NCI-H187 treated with DMSO at 0.1 percent for 48 hours (cell line): ENCODE measurements around the gene ADGRL1.
"Not testable (repeated sequence)": the region's sequence is repeated elsewhere in the genome, so short reads cannot be mapped to it uniquely, and the experiment has no call there.

Experiments
- DNase-seq: peaks from one replicate; lab custom pipeline; 2025; lab: John Stamatoyannopoulos, UW

The ADGRL1 gene

DNA sequence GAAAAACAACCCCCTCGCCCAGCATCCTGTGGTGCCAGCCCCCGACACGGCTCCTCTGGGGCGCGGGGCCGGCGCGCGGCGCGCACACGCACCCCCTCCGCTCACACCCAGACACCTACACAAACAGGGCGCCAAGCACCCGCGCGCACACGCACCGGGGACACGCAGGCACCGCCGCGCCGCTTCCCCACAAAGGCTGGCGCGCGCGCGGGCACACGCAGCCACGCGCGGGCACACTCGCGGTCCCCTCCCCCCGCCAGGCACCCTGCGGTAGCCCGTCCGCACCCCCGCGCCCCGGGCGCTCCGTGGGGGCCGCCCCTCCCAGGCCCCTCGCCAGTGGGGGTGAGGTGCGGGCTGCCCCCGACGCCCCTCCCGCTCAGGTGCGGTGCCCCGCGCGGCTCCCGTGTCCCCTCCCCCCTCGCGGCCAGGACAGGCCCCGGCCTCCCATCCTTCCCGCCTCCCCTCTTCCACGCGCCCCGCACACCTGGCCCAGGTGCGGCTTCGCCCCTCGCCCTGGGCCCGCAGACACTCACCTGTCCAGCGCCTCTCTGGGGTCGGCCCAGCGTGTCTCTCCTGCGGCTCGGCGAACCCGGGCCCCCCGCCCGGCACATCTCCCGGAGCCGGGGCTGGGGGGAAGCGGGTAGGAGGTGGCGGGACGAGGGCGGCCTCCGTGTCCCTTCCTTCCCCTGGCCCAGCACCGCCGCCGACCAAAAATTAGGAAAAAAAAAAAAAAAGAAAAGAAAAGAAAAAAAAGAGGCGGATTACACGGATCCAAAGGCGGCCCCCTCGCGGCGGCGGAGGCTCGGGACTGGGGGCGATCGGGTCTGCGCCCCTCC is at the start of gene ADGRL1:
ADGRL1 (minus strand) TSS at position 718 of the 836 bp plus-strand sequence. CDS start 22,567 bp downstream, outside the sequence.
- not testable (repeated sequence) for DNase-seq

DNA sequence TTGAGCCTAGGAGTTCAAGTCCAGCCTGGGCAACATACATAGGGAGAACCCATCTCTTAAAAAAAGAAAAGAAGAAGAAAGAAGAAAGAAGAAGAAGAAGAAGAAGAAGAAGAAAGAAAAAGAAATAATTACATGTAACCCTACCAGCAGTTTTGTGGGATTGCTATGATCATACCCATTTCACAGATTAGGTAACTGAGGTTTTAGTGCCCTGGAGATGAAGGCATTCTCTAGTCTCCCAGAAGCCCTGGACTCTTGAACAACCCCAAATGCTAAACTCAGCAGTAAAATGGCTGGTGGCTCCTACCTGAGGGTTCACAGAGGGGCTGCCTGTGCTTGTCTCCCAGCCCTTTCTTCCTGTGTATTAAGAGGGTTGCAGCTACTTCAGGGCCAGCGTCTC is 49.3 kb upstream of the ADGRL1 start:
- DNase-seq, result not testable (repeated sequence)

DNA sequence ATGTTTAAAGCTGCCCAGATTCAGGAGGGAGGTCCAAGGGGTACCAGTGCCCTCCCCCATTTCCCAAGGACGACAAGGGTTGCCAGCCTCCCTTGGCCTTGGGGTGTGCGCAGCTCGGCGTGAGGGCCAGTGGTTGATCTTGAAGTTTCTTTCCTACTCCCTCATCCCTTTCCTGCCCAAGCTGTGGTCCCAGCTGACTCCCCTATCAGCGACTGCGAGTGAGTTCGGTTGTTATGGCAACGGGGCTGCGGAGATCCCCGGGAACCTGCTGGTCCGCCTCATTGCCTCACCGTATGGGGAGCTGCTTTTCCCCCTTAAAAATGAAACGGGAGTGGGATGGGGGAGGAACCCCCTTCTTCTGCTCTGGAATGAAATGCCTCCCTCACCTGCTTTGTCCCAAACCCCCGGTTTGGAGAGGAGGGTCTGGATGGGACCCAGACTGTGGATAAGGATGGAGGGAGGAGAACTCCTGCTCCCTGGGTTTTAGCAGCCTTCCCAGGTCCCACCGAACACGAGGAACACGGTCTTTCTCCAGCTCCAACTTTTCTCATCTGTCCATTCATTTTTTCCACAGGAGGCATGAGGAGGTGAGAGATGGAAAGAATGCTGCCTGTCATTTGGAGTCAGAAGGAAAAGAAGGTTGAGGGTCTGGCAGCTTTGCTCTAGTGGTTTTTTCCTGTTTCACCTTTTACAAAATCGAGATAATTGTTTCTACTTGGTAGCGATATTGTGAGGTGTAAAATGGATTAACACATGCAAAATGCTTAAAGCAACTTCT is 48.0 kb upstream of the ADGRL1 start:
- not testable (repeated sequence) for DNase-seq

DNA sequence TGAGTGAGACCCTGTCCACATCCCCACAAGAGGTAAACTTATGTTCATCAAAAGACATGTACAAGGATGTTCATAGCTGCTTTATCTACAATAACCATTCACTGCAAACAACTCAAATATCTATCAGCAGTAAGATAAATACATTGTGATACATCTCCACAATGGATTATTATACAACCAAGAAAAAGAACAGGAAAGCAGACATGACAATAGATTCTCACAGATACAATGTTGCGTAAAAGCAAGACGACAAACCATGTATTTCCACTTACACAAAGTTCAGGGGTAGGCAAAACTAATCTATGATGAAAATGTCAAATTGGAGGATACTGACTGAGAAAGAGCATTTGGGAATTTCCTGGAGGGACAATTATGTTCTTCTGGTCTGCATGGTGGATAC is 46.2 kb upstream of the ADGRL1 start:
- not testable (repeated sequence) for DNase-seq

DNA sequence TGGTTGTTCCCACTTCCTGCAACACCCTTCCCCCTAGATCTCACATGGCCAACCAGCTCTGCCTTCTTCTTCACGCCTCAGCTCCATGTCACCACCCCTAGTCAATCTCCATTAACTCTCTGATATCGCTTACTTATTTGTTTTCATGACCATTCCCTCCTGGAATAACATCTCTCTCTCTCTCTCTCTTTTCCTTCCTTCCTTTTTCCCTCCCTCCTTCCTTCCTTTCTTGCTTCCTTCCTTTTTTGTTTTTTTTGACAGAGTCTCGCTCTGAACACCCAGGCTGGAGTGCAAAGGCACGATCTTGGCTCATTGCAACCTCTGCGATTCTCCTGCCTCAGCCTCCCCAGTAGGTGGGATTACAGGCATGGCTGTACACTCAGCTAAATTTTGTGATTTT is 44.9 kb upstream of the ADGRL1 start:
- no peak for DNase-seq

DNA sequence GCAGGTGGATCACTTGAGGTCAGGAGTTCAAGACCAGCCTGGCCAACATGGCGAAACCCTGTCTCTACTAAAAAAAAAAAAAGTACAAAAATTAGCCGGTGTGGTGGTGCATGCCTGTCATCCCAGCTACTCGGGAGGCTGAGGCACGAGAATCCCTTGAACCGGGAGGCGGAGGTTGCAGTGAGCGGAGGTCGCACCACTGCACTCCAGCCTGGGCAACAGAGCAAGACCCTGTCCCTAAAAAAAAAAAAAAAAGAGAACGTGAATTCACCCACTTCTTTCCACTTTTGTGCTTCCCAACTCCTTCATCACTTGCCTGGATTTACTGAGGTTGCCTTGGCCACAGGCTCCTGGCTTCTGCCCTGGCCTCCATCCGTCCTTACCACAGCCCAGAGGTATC is 44.3 kb upstream of the ADGRL1 start:
- DNase-seq, result not testable (repeated sequence)

DNA sequence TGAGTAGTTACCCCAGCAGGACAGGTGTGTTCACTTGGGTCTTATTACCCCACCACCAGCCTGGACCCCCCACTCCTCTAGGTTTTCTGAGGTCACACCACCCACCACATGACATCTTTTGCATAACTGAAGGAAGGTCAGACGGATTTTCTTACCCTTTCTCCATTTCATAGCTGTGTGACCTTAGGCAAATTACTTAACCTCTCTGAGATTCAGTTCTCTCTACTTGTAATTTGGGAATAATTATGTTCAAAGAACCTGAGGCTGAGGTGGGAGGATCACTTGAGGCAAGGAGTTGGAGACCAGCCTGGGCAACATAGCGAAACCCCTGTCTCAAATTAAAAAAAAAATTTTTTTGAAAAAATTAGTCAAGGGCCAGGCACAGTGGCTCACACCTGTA is 43.9 kb upstream of the ADGRL1 start:
- not testable (repeated sequence) for DNase-seq

DNA sequence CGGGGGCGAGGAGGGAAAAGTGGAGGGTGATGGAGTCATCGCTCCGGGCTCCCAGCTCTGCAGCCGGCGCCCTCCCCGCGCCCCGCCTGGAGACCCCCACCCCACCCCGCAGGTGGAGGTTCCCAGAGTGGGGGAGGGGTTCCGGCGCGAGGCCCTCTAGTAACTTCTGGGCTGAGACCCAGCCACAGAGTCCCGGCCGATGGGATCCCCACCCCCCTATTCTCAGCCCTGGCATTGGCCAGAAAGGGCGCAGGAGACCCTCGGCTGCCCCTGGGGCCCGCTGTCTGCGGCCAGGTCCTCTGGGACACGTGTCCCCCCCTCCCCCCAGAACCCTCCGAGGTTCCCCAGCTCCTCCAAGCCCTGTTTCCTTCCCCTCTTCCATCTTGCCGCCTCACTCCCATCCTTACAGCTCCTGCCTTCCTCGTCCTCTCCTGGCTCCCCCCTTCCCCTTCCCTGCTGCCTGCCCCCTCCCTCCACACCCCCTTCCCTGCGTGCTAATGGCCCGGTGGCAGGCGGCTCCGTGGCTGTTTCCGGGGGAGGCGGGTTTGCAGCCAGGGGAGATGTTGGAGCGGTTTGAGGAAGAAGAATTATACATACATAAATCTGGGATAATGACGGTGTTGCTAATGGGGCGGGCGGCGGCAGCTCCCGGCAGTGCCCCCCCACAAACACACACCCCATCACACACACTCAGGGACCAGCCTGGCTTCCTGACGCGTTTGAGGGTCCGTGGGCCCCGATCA is 43.2 kb upstream of the ADGRL1 start:
- DNase-seq, result not testable (repeated sequence)

DNA sequence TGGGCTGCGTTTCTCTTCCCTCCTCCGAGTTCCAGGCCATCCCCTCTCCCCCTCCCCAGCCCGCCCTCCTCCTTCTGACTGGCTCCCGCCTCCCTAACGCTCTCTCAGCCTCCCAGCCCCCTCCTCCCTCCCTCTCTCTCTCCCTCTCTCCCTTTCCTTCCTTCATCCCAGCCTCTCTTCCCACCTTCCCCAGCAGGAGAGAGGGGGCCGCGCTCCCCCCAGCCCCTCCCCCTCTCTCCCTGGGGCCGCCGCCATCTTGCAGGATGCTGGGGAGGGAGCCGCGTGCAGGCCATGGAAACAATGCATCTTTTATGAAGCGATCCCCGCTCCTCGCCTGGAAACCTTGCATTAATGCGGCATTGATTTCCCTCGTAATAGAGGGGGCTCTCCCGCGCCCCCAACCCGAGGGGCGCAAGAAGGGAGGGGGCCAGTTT is 42.6 kb upstream of the ADGRL1 start:
- no peak for DNase-seq

DNA sequence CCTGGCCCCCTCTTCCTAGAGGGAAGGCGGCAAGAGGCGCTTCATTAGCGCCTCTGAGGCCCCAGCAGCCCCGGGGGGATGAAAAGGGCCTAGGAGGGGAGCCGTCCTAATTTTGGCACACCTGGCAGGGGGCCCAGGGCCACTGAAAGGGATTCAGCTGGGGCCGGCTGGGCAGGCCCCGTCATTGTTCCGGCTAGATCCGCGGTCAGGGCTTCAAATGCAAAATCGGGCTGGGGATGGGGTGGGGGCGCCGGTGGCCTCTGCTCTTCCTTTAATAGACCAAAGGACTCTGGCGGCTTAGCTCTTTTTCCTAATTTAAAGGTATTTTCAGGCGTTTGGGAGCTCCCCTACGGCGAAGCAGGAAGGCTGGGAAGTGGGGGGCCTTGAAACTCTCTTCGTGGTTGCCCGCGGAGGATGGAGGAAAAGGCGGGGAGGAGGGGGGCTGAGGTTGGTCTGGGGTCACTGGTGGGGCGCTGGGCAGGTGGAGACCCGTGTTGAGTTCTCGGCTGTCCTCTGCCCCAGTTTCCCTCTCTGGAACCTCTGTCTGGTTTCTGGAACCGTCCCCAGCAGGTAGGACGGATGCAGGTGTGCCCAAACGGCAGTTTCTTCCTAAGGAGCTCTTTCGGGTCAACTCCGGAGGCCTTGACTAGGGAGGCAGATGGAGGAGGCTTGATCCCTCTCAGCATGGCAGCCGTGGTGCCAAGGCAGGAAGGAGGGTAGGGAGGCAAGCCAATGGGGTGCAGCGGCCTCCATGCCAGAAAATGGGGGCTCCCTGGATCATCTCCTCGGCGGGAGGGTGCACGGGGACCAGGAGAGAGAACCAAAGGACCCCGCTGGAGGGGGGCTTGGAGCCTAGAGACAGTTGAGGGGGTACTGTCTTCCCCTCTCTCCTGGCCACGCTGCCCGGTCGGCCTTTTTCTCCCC is 41.8 kb upstream of the ADGRL1 start:
- DNase-seq, result not testable (repeated sequence)

DNA sequence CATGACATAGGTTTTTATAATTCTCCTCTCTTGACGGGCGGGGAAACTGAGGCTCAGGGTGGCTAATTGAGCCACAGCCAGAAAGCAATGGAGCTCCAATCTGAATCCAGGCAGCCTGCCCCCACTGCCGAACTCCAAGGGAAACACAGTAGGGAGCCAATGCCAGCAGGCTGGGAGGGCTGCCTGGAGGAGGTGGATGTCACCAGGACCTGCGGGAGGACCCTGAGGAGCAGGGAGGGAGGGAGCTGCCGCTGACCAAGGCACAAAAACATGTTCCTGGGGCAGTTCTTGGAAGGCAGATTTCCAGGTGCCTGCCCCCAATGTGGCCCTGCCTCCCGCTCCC is 41.2 kb upstream of the ADGRL1 start:
- DNase-seq, result not testable (repeated sequence)

DNA sequence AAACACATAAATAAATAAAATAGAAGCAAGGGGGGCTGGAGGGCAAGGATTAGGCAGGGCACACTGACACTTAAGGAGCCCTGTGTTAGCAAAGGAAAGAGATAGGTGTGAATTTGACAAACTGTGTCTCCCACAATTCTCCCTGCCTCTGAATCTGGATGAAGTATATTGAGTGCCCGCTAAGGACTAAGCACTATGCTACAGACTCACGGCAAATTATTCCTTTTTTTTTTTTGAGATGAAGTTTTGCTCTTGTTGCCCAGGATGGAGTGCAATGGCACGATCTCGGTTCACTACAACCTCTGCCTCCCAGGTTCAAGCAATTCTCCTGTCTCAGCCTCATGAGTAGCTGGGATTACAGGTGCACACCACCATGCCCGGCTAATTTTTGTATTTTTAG is 38.4 kb upstream of the ADGRL1 start:
- not testable (repeated sequence) for DNase-seq

DNA sequence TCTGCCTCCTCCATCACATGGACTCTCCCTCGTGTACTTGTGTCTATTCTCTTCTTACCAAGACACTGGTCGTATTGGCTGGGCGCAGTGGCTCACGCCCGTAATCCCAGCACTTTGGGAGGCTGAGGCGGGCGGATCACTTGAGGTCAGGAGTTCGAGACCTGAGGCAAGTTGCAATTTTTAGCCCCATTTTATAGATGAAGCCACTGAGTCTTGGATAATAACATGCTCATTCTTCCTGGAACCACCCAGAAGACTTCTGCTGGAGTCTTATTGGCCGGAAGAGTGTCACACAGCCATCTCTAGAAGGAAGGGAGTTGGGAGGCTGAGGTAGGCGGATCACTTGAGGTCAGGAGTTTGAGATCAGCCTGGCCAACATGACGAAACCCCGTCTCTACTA is 37.7 kb upstream of the ADGRL1 start:
- DNase-seq, result not testable (repeated sequence)

DNA sequence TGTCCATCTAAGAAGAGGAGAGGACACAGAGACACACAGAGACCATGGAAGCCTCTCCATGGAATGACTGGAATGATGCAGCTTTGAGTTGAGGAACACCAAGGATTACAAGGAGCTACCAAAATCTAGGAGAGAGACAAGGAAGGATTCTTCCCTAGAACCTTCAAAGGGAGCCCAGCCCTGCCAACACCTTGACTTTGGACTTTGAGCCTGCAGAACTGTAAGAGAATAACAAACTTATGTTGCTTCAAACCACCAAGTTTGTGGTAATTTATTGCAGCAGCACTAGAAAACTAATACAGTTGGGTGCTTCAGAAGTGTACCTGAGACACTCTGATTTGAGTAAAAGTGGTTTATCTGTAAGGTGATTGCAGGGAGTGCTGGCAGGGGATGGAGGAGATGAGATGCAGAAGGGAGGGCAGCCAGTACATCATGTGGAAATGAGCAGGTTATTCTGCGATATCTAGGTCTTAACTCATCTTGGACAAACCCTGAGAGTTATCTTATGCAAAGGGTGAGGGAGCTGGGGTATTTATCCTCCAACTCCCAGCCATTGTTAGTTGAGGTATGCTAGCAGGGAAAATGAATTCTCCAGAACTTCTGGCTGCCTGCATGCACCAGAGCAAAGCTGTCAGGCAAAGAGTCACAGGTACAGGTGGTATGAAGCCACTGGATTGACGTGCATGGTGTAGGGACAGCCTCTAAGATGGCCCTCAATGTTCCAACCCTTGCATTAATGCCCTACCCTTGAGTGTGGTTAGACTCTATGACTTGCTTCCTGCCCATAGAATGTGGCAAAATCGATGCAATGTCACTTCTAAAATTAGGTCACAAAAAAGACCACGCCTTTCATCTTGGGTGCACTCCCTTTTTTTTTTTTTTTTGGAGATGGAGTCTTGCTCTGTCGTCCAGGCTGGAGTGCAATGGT is 31.3 kb upstream of the ADGRL1 start:
- no peak for DNase-seq

DNA sequence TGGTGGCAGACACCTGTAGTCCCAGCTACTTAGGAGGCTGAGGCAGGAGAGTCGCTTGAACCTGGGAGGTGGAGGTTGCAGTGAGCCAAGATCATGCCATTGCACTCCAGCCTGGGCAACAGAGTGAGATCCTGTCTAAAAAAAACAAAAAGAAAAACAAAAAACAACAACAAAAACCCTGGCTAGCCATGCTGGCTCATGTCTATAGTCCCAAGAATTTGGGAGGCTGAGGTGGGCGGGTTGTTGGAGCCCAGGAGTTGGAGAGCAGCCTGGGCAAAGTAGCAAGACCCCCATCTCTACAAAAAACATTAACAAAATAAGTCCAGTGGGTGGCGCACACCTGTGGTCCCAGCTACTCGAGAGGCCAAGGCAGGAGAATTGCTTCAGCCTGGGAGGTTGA is 27.0 kb upstream of the ADGRL1 start:
- not testable (repeated sequence) for DNase-seq

DNA sequence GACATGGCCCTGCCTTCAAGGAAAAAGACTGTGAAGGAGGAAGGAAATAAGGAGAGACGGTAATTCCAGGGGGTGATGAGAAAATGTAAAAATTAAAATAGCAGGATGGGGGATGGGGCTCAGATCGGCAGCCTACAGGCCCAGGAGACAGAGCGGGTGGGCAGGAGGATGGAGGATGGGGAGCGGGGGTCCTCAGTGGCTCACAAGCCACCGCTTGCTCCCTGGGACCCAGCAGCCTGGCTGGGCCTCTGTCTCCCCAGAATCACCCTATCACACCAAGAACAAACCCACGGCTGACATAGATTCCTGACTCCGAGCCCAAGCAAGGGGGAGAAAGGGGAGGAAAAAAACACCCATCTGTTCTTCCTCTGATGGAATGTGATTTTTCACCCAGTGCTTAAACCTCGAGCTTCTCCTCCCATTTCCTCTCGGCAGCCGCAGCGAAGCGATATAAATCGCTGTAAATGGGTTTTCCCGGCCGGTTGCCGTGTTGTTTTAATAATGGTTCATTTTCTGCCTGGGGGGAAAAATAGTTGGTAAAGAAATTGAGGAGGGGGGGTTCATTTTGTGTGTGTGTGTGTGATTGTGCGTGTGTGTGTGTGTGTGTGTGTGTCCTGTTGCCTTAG is 22.6 kb upstream of the ADGRL1 start:
- not testable (repeated sequence) for DNase-seq

DNA sequence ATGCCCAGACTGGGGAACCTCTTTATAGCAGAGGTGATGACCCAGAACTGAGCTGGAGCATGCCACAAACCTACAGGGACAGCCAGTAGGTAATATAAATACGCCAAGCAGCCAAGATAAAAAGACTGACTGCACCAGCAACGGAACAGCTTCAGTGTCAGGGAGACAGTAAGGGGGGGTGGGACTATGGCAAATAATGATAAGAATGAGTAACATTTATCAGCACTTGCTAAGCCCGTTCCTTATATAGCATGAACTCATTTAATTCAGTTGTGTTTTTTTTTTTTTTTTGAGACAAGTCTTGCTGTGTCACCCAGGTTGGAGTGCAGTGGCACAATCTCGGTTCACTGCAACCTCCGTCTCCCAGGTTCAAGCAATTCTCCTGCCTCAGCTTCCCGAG is 20.5 kb upstream of the ADGRL1 start:
- not testable (repeated sequence) for DNase-seq

DNA sequence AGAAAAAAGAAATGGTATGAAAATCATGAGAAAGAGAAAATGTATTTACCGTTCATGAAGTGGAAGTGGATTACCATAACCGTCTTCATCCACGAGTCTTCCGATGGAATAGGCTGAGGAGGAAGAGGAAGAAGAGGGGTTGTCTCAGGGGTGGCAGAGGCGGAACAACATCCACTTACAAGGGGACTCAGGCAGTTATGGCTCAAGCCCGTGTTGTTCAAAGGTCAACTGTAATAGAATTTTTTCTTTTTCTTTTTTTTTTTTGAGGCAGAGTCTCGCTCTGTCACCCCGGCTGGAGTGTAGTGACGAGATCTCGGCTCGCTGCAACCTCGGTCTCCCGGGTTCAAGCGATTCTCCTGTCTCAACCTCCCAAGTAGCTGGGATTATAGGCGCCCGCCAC is 16.9 kb upstream of the ADGRL1 start:
- DNase-seq, result no peak

DNA sequence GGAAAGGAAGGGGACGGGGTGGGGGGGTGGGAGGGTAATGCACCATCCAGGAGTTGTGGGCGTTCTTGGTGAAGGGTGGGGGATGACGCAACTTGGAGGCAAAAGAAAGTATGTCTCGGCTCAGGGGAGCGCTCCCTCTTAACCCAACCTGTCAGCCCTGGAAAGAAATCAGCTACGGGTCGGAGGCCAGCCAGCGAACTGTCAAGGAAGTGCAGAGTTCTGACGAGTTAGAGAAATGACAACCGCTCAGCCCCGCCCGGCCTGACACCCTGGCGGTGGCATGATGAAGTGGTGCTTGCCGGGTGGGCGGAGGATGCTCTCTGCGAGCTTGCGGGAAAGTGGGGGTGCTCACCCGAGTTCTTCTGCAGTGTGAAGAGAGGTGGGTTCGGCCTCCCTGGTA is 15.4 kb upstream of the ADGRL1 start:
- DNase-seq, result not testable (repeated sequence)
